ENCODE data around the gene CATSPERE. TPM values are rescaled to one million over a fixed set of nuclear protein-coding genes. Genes with fewer than 3 reads are reported as not detected.
A peak's percentile ranks its signal among the peaks of the same experiment; 100 is the strongest.
"Not testable (repeated sequence)": the region's sequence is repeated elsewhere in the genome, so short reads cannot be mapped to it uniquely, and the experiment has no call there.

CATSPERE gene
- total RNA-seq, 1 donor from 2014 or later: 0.64 TPM

- no peak for ATAC-seq
These were observed 12.6 kb upstream of the CATSPERE start for GRCh38 chr1:244448279-244449036.

- no peak for ATAC-seq
These were observed 11.1 kb upstream of the CATSPERE start for GRCh38 chr1:244449936-244450508.

DNA sequence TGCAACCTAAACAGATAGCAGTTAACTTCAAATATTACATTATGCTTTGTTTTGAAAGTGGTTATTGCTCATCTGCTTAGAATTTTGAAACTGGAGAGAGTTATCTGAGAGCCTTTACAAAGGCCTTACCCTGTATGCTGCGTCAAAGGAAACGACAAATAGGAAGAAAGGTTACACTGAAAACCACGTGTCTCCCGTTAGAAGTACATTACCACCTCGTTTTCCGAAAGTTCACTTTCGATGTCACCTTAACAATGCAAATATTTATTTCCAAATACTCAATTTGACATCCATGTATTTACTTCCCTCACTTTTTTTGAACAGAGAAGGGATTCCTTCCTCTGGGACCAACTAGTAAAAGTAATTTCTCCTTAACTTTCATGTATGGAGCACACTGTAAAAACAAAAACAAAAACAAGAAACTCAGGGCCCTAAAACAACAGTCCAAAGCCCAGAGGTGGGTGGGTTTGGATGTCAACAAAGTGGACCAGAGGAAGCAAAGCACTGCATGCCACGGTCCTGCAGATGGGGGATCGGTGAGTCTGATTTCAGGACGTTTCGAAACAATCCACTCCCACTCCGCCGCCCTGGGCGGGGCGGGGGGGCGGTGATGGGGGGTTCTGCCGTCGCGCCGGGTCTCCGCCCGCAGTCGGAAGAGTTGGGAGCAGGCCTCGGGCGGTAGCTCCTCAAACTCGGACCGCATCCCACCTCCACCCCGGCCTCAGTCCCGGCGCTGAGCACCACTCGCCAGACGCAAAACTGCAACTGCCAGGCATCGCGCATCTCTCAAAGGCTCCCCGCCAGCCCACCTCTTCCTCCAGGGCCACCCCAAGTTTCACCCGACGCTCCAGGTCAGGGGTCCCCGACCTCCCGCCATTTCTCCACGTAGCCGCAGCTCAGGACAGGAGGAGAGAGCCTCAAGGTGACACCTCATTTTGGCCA lies 10.2 kb upstream of the CATSPERE start:
- peak; percentile 7 for ATAC-seq

GRCh38 chr1:244451539-244451950 lies 9.5 kb upstream of the CATSPERE start, which contains the start of gene ADSS2:
Gene ADSS2 (minus strand): TSS chr1:244451909. CDS start chr1:244451817, 92 bp downstream.
- no peak for ATAC-seq

GRCh38 chr1:244451951-244452795 lies 8.9 kb upstream of the CATSPERE start:
- ATAC-seq: peak; percentile 99

DNA sequence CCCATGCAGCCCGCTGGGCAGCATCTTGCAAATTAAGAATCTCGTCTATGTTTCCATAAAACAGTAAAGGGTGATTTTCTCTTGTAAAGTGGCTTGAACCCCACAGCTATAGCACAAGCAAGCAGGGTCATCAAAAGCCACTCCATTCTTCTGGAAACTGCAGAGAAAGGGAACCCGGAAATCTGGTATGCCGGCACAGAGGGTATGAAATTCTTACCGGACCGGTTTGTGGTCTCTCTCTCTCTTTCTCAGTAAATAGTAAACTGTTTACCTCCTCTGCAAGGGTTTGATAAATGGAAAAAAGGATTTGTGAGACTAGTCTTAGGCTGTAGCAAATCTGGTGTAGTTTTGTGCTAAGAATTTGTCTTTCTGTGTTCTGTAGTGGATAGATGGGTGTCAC lies 6.7 kb upstream of the CATSPERE start:
- ATAC-seq: no peak

DNA sequence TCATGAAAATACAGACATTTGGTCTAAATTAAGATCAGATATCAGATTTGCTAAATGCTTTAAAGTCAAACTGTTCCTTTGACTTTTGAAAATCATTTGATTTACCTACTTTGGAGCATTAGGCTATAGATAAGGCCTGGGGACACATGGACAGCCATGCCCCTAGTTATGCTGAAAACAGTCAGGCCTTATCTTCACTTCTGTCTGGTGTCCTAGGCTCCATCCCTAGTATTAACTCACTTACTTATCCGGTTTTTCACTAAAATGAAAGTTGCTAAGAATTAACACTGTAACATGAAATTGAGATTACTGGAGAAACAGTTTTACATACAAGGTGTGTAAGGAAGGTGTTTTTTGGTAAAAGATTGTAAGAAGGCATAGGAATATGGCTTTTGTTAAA lies 4.5 kb upstream of the CATSPERE start:
- ATAC-seq: no peak

GRCh38 chr1:244458781-244459180 lies 2.3 kb upstream of the CATSPERE start:
- ATAC-seq: no peak

DNA sequence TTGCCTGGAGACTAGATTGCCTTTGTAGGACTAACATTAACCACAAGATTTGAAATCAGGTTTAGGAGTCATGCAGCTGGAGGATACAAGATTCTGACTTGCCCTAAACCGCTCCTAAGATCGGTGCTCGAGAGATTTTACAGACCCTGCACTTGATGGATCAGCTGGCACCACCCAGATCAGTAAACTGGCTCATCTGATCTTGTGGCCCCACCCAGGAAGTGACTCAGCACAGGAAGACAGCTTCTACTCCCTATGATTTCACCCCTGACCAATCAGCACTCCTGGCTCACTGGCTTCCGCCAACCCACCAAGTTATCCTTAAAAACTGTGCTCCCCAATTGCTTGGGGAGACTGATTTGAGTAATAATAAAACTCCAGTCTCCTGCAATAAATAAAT lies 876 bp upstream of the CATSPERE start:
- no peak for ATAC-seq

DNA sequence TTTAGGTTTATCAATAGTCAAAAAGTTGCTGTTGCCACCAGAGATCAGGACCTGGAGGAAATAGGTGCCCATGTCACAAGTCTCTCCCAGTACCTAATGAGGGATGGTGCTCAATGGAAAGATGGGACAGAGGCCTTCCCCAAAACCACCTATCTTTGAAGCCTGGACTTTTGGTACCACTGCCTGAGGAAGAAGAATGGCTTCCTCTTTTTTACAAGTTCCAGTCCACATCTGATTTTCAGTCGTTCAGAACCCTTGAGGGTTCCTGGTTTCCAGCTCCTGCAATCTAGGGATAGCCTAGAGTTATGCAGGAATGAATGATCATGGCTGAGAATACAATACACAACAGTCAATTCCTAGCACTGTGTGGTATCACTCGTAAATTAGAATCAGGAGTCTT lies 5.7 kb downstream of the CATSPERE start:
- ATAC-seq: no peak

- no peak for ATAC-seq
These were observed 12.1 kb downstream of the CATSPERE start for GRCh38 chr1:244473059-244473605.

GRCh38 chr1:244484971-244485370 lies 23.9 kb downstream of the CATSPERE start:
- not testable (repeated sequence) for ATAC-seq

DNA sequence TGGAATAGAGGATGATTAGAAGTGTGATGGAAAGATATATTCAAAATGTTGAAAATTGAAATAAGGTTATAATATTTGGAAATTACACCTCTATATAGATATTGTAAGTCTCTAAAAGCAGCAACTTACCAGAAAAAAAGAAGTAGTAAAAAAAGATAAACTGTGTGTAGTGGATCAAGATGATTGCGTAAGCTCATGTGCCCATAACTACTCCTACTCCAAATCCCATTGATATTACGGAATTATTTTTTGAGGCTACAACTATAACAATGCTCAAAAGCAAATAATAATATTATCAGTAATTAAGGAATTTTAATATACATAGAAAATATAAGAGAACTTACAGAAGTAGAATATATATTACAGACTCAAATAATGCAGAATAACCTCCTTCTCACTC lies 33.6 kb downstream of the CATSPERE start:
- ATAC-seq: no peak

DNA sequence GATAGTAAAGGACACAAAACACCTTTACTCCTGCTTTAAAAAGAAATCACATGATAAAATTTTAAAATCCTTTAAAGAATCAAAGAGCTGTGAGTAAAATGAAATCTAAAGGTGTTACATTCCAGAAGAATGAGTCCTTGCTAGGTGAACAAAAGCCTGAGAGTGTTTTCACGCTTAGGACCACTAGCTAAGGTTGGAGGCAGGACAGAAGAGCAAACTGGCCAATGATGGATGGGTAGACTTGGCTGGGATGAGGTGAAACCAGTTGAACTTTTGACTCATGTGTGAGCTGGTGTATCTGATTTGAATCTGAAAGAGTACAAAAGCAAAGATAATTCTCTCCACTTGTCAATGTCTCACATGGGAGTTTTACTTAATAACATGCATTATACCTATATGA lies 35.1 kb downstream of the CATSPERE start:
- peak; percentile 65 for ATAC-seq

DNA sequence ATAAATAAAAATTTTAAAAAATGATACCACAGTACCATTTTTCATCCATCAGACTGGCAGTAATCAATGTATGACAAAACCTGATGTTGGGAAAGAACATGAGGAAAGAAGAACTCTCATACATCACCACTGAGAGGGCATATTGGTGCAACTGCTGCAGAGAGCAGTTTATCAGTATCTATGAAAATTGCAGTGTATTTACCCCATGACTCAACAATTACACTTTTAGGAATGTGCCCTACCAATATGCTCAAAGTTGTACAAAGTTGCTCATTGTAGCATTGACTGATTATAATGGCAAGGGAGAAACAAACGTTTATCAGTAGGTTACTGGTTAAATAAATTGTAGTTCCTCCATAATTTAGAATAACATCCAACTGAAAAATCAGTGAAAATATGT lies 36.7 kb downstream of the CATSPERE start:
- no peak for ATAC-seq

DNA sequence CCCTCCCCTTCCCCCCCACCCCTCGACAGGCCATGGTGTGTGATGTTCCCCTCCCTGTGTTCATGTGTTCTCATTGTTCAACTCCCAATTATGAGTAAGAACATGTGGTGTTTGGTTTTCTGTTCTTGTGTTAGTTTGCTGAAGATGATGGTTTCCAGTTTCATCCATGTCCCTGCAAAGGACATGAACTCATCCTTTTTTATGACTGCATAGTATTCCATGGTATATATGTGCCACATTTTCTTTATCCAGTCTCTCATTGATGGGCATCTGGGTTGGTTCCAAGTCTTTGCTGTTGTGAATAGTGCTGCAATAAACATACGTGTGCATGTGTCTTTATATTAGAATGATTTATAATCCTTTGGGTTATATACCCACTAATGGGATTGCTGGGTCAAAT lies 38.4 kb downstream of the CATSPERE start:
- not testable (repeated sequence) for ATAC-seq

GRCh38 chr1:244500515-244500914 lies 39.4 kb downstream of the CATSPERE start:
- not testable (repeated sequence) for ATAC-seq

DNA sequence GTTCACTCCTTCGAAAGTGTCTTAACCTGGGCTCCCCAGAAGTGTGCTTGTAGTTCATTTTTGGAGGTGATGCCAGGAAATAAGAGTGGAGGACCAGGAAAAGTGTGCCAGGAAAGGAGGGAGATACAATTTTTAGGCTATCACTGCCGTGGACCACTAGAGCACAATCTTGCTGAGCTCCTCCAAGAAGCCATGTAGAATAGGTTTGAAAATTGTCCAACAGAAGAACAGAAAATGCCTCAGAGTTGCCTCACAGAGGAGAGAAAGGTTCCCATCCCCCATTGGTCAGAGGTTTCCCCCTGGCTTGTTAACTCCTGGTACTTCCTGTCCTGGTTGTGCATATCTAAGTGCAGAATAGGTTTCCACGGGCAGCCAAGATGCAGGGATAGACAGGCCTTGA lies 41.6 kb downstream of the CATSPERE start:
- ATAC-seq: no peak

DNA sequence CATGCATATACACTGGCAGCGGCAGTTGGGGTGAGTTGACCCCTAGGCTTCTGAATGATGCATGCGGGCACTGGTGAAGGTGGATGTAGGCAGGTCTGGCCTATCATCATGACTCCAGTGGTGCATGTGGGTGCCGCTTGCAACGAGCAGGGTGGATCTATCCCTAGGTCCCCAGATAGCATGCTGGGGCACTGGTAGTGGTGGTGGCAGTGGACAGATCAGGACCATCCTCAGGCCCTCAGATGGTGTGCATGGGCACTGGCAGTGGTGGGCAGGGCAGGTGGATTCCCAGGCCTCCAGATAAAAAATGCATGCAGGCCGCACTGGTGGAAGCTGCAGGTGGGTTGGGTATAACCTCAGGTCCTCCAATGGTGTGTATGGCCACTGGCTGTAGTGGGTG lies 52.4 kb downstream of the CATSPERE start:
- no peak for ATAC-seq

- ATAC-seq: no peak
These were observed 54.6 kb downstream of the CATSPERE start for GRCh38 chr1:244515680-244516079.

DNA sequence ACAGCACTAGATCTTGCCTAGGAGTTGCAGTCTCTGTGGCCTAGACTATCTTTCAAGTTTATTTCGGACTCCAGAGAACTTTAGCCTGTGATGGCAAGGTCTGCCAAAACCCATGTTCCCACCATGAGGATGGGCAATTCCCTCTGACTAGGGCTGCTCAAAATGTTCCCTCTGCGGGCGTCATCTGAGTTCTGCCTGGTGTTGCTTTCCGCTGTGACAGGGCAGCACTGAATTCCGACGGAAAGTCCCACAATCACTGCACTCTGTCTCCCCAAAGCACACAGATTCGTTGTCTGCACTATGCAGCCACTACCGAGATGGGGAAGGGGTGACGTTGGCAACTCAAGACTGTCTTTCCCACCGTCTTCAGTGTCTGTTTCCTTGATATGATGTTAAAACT lies 75.2 kb downstream of the CATSPERE start:
- no peak for ATAC-seq

GRCh38 chr1:244545511-244545910 lies 84.4 kb downstream of the CATSPERE start:
- no peak for ATAC-seq
